GM23338 (cell line): ENCODE measurements around the gene PPP4R2. TPM values are rescaled to one million over a fixed set of nuclear protein-coding genes. Genes with fewer than 3 reads are reported as not detected.

Experiments
- CREB1 ChIP-seq: fragments of 250-450 bp; sonication (Bioruptor Pico); IDR thresholded peaks from 2 replicates; pipeline ENCODE4 v1.5.0; 2020; ENCODE audit warnings: low read depth, mild to moderate bottlenecking, moderate library complexity
- JUNB ChIP-seq: IDR thresholded peaks from one replicate; pipeline ENCODE4 v1.6.1; 2016; ENCODE audit warnings: antibody characterized with exemption; ENCODE audit not compliant: unreplicated experiment
- NANOG ChIP-seq: IDR thresholded peaks from 2 replicates; pipeline ENCODE4 v1.6.1; 2016; ENCODE audit warnings: antibody characterized with exemption, borderline replicate concordance
- POLR2AphosphoS5 ChIP-seq: IDR thresholded peaks from 2 replicates; pipeline ENCODE4 v1.6.1; 2016; ENCODE audit warnings: antibody characterized with exemption, low read depth
- STAT1 ChIP-seq: IDR thresholded peaks from one replicate; pipeline ENCODE4 v1.6.1; 2016; ENCODE audit warnings: antibody characterized with exemption; ENCODE audit not compliant: unreplicated experiment
- ZNF114 ChIP-seq: fragments of 250-450 bp; sonication (Bioruptor Pico); IDR thresholded peaks from 2 replicates; pipeline ENCODE4 v1.5.0; 2020; ENCODE audit warnings: mild to moderate bottlenecking, moderate library complexity
- ZNF462 ChIP-seq: fragments of 250-450 bp; sonication (Bioruptor Pico); IDR thresholded peaks from 2 replicates; pipeline ENCODE4 v1.5.0; 2020; ENCODE audit warnings: mild to moderate bottlenecking, moderate library complexity
- polyA plus RNA-seq: library from polyadenylated mRNA; unstranded; fragments of >200 nt; fragmentation: Nextera tagmentation; extraction: Ambion mirVana; gene quantifications from 2 replicates; pipeline ENCODE4 v1.2.1, GENCODE V29; 2016
- total RNA-seq: library from RNA; depleted of rRNA; stranded (reverse); fragments of >200 nt; shearing (Covaris generic); gene quantifications from 2 replicates; pipeline ENCODE4 v1.2.3, GENCODE V29; 2014
- TF ChIP-seq, protein P1 (sequence below), 2 experiments: fragments of 200-600 bp in 1 of 2; sonication (generic) in 1 of 2; conservative IDR thresholded peaks; 2 replicates each; pipeline versions ENCODE4 v1.5.1 to v1.6.1; 2016 to 2017; ENCODE audit warnings: antibody characterized with exemption in 2 of 2, low read depth in 2 of 2, mild to moderate bottlenecking in 2 of 2, moderate library complexity in 1 of 2
- TF ChIP-seq, protein P2 (sequence below): IDR thresholded peaks from 2 replicates; pipeline ENCODE4 v1.6.1; 2016; ENCODE audit warnings: antibody characterized with exemption

Gene PPP4R2
- total and polyA plus RNA-seq, 2 experiments from 2014 or later = 62.7 to 117 TPM

- TF ChIP-seq ZNF462 (CRISPR knock-in tag) (no peak), POLR2AphosphoS5 (no peak), ZNF114 (no peak), STAT1 (no peak), JUNB (no peak), CREB1 (no peak), NANOG (no peak)
- TF ChIP-seq, protein P1, sequence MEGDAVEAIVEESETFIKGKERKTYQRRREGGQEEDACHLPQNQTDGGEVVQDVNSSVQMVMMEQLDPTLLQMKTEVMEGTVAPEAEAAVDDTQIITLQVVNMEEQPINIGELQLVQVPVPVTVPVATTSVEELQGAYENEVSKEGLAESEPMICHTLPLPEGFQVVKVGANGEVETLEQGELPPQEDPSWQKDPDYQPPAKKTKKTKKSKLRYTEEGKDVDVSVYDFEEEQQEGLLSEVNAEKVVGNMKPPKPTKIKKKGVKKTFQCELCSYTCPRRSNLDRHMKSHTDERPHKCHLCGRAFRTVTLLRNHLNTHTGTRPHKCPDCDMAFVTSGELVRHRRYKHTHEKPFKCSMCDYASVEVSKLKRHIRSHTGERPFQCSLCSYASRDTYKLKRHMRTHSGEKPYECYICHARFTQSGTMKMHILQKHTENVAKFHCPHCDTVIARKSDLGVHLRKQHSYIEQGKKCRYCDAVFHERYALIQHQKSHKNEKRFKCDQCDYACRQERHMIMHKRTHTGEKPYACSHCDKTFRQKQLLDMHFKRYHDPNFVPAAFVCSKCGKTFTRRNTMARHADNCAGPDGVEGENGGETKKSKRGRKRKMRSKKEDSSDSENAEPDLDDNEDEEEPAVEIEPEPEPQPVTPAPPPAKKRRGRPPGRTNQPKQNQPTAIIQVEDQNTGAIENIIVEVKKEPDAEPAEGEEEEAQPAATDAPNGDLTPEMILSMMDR (conservative IDR thresholded peaks at IDR 0.05; ENCODE audit: low read depth in 2 of 2) = no peak
- TF ChIP-seq, protein P2, sequence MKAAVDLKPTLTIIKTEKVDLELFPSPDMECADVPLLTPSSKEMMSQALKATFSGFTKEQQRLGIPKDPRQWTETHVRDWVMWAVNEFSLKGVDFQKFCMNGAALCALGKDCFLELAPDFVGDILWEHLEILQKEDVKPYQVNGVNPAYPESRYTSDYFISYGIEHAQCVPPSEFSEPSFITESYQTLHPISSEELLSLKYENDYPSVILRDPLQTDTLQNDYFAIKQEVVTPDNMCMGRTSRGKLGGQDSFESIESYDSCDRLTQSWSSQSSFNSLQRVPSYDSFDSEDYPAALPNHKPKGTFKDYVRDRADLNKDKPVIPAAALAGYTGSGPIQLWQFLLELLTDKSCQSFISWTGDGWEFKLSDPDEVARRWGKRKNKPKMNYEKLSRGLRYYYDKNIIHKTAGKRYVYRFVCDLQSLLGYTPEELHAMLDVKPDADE = no peak
These were observed 1.3 kb upstream of the PPP4R2 start (continued) for GRCh38 chr3:72995337-72995736.
